H1 (cell line): Measurements from ENCODE around the gene SMC6.

Experiments
- CTCF ChIP-seq, 3 experiments: IDR thresholded peaks; 1 replicate in 2 of 3; 2 replicates in 1 of 3; pipeline versions ENCODE4 v1.5.1 to v1.6.1; 2011; ENCODE audit warnings: low read length in 3 of 3, mild to moderate bottlenecking in 3 of 3, inconsistent platforms in 2 of 3, low read depth in 1 of 3, moderate library complexity in 1 of 3; ENCODE audit not compliant: insufficient read depth in 1 of 3; ENCODE audit errors: control extremely low read depth in 1 of 3
- POLR2A ChIP-seq, 2 experiments: IDR thresholded peaks; 1 replicate in 1 of 2; 2 replicates in 1 of 2; pipeline ENCODE4 v1.6.1; 2011; ENCODE audit warnings: low read depth in 2 of 2, low read length in 2 of 2, mild to moderate bottlenecking in 2 of 2; ENCODE audit errors: control extremely low read depth in 1 of 2
- SIN3A ChIP-seq, 2 experiments: IDR thresholded peaks in 1 of 2; conservative IDR thresholded peaks in 1 of 2; 2 replicates each; pipeline ENCODE4 v1.6.1; 2011 to 2012; ENCODE audit warnings: low read length in 2 of 2, improper control_type of control experiment in 1 of 2, low read depth in 1 of 2, mild to moderate bottlenecking in 1 of 2
- TAF1 ChIP-seq: IDR thresholded peaks from 2 replicates; pipeline ENCODE4 v1.6.1; 2011; ENCODE audit warnings: mild to moderate bottlenecking, low read depth, low read length
- TCF12 ChIP-seq: IDR thresholded peaks from 2 replicates; pipeline ENCODE4 v1.6.1; 2011; ENCODE audit warnings: low read depth, mild to moderate bottlenecking, low read length
- TEAD4 ChIP-seq: IDR thresholded peaks from 2 replicates; pipeline ENCODE4 v1.6.1; 2012; ENCODE audit warnings: low read depth, low read length, inconsistent platforms, mixed read lengths

- TF ChIP-seq TCF12: no peak
- TF ChIP-seq SIN3A (conservative IDR thresholded peaks at IDR 0.05 in 1 of 2, IDR thresholded peaks at IDR 0.05 in 1 of 2; ENCODE audit: low read depth in 1 of 2, low read length in 2 of 2): no peak
- TF ChIP-seq TEAD4: no peak
- TF ChIP-seq POLR2A (IDR thresholded peaks at IDR 0.05; ENCODE audit: control extremely low read depth in 1 of 2, low read depth in 2 of 2, low read length in 2 of 2): no peak
- TF ChIP-seq TAF1: no peak
- no peak for TF ChIP-seq CTCF (IDR thresholded peaks at IDR 0.05; ENCODE audit: control extremely low read depth in 1 of 3, insufficient read depth in 1 of 3, low read depth in 1 of 3, low read length in 3 of 3)
Measured at GRCh38 chr2:17798338-17798737, 44.7 kb upstream of the SMC6 start.
